H1 (cell line): ENCODE data around the gene TBC1D22B. TPM values are rescaled to one million over a fixed set of nuclear protein-coding genes. Genes with fewer than 3 reads are reported as not detected.

Experiments used
- POLR2AphosphoS5 ChIP-seq: IDR thresholded peaks from 2 replicates; pipeline ENCODE4 v1.6.1; 2011; ENCODE audit warnings: low read depth, low read length
- SIN3A ChIP-seq, 2 experiments: IDR thresholded peaks in 1 of 2; conservative IDR thresholded peaks in 1 of 2; 2 replicates each; pipeline ENCODE4 v1.6.1; 2011 to 2012; ENCODE audit warnings: low read length in 2 of 2, improper control_type of control experiment in 1 of 2, low read depth in 1 of 2, mild to moderate bottlenecking in 1 of 2
- polyA plus RNA-seq, 7 experiments: library from polyadenylated mRNA; depleted of rRNA in 3 of 7; stranded (reverse) in 5 of 7; unstranded in 2 of 7; fragments of >200 nt in 5 of 7; fragments of 200-250 nt in 2 of 7; gene quantifications; 1 replicate in 5 of 7; 2 replicates in 1 of 7; 4 replicates in 1 of 7; pipeline versions ENCODE4 v1.2.1 to v1.2.3, GENCODE V29; 2011 to 2013; ENCODE audit warnings: missing spikeins in 2 of 7, mixed read lengths in 2 of 7
- total RNA-seq: library from RNA; stranded (reverse); fragmentation: NEBNext Ultra II Directional; extraction: Animal tissue kit (Norgen Biotek cat#: 25700); gene quantifications from 2 replicates; pipeline ENCODE4 v1.2.1, GENCODE V29; 2021

TBC1D22B gene
- total and polyA plus RNA-seq, 2 of the 8 experiments (the other 6 are each of a cell fraction or from before 2014, with no cell fraction given): 10.1 to 17.4 TPM

DNA sequence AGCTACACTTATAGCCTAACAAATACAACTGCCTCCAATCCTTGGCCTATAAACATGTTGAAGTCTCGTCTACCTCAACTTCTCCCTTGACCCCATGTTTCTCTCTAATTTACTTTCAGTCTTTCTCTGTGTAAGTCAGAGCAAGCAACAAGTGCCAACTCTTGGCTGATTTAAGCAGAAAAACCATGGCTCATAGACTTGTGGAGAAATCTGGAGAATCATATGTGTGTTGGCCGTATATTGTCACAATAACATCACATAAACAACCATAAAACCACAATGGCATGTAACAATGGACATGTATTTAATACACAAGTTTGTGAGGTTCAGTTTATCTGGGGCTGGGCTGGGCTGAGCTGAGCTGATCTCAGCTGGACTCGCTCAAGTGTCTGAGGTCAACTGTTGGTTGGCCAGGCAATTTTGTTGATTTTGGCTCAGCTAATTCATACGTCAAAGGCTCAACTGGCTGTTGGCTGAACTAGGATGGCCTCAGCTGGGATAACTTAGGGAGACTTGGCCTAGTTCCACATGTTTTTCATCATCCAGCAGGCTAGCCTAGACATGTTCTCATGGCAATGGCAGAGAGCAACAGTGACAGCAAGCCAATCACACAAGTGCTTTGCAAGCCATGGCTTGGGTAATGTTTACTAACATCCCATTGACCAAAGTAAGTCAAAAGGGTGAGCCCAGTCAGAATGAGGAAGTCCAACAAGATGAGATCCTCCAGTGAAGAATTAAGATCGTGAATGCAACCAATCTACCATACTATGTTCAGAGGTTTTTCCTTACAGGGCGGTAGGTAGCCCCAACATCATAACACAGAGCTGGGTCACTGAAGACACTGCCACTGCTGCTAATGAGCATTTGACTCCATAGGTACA is 12.9 kb upstream of the TBC1D22B start (continued):
- no peak for TF ChIP-seq POLR2AphosphoS5
- no peak for TF ChIP-seq SIN3A (conservative IDR thresholded peaks at IDR 0.05 in 1 of 2, IDR thresholded peaks at IDR 0.05 in 1 of 2; ENCODE audit: low read depth in 1 of 2, low read length in 2 of 2)
